ENCODE data around the gene NOL3. TPM values are rescaled to one million over a fixed set of nuclear protein-coding genes. Genes with fewer than 3 reads are reported as not detected.

Gene NOL3
- polyA plus RNA-seq, 3 donors, result 2.7 to 17.0 (median 3.8) TPM

DNA sequence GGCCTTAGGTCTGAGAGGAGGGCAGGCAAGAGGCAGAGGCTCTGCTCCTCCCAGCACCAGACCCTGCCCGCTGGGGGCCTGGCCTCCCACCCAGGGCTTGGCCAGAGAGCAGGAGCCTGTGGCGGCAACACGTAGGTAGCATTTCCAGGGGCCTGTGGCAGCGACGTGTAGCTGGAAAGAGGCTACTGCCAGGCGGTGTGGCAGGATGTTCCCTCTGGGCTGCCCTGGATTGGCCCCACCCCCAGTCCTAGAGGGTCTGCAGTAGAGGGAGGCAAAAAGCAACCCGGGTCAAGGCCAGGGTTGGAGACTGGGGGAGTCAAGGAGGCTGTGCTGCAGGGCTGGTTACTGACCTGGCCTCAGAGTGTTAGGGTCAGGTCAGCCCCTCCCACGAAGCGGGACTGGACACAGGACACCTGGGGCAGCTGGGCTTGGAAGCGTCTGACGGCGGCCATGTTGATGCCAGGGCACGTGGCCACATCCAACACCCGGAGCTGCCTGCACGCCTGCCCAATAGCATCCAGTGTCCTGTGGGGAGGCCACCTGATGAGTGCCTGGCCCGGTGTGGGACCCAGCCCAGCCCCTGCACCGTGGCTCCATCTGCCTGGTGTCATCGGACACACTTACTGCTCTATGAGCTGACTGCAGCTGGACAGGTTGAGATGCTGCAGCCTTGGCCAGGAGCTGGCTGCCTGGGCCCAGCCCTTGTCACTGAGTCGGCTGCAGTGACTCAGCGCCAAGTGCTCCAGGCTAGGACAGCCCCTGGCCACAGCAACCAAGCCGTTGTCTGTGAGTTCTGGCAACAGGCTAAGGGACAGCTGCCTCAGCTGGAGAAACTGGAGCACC, 37.1 kb downstream of the NOL3 start:
- Histone ChIP-seq H3K4me3 (replicated peaks in 1 of 3; ENCODE audit: low read depth in 2 of 3, low read length in 3 of 3) (no peak overlapping the region), H3K27ac (ENCODE audit: low read depth in 1 of 2, low read length in 2 of 2) (peak overlapping the region in 1 of 2 donors; percentile 12), H3K79me2 (ENCODE audit: insufficient read depth, low read length) (no peaks in the 10 kb centered on the region), H3K27me3 (ENCODE audit: control insufficient read depth in 2 of 2, insufficient read depth in 2 of 2, low read length in 2 of 2) (no peaks in the 10 kb centered on the region), H3K4me1 (ENCODE audit: control insufficient read depth in 1 of 2, insufficient read depth in 2 of 2, low read length in 2 of 2) (no peaks in the 10 kb centered on the region), H3K9ac (ENCODE audit: insufficient read depth, low read length, poor library complexity, severe bottlenecking) (no peak overlapping the region), H3K4me2 (replicated peaks; ENCODE audit: extremely low read depth, low read length, poor library complexity, severe bottlenecking) (no peak overlapping the region), H4K20me1 (ENCODE audit: insufficient read depth, low read length) (peaks cover 3% of the 10 kb centered on the region), H3K36me3 (replicated peaks in 1 of 2; ENCODE audit: control insufficient read depth in 1 of 2, insufficient read depth in 2 of 2, low read length in 2 of 2) (peaks cover 22 to 35% of the 10 kb centered on the region in 2 donors), H2AFZ (ENCODE audit: insufficient read depth, low read depth, low read length, poor library complexity, severe bottlenecking) (no peak overlapping the region), H3K9me3 (replicated peaks in 1 of 2; ENCODE audit: control insufficient read depth in 1 of 2, insufficient read depth in 1 of 2, low read length in 2 of 2) (no peaks in the 10 kb centered on the region)
- intact Hi-C loops (cut with micrococcal nuclease), result no loop called here
- Mint-ChIP-seq H3K36me3 (peaks cover 19 to 41% of the 10 kb centered on the region in 2 donors), H3K27ac (no peak overlapping the region), H3K9me3 (peaks cover 0 to 2% (median 0%) of the 10 kb centered on the region in 7 donors), H3K4me3 (no peak overlapping the region), H3K27me3 (ENCODE audit: low read depth in 3 of 3) (peaks cover 0 to 9% (median 5%) of the 10 kb centered on the region in 3 donors), H3K4me1 (no peaks in the 10 kb centered on the region)
- DNase-seq, result no peak
- 91% methylated on average over 21 of the region's 21 CpGs for WGBS (ENCODE audit: insufficient coverage)
- TF ChIP-seq, protein P1, sequence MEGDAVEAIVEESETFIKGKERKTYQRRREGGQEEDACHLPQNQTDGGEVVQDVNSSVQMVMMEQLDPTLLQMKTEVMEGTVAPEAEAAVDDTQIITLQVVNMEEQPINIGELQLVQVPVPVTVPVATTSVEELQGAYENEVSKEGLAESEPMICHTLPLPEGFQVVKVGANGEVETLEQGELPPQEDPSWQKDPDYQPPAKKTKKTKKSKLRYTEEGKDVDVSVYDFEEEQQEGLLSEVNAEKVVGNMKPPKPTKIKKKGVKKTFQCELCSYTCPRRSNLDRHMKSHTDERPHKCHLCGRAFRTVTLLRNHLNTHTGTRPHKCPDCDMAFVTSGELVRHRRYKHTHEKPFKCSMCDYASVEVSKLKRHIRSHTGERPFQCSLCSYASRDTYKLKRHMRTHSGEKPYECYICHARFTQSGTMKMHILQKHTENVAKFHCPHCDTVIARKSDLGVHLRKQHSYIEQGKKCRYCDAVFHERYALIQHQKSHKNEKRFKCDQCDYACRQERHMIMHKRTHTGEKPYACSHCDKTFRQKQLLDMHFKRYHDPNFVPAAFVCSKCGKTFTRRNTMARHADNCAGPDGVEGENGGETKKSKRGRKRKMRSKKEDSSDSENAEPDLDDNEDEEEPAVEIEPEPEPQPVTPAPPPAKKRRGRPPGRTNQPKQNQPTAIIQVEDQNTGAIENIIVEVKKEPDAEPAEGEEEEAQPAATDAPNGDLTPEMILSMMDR (IDR thresholded peaks at IDR 0.05), result no peak

DNA sequence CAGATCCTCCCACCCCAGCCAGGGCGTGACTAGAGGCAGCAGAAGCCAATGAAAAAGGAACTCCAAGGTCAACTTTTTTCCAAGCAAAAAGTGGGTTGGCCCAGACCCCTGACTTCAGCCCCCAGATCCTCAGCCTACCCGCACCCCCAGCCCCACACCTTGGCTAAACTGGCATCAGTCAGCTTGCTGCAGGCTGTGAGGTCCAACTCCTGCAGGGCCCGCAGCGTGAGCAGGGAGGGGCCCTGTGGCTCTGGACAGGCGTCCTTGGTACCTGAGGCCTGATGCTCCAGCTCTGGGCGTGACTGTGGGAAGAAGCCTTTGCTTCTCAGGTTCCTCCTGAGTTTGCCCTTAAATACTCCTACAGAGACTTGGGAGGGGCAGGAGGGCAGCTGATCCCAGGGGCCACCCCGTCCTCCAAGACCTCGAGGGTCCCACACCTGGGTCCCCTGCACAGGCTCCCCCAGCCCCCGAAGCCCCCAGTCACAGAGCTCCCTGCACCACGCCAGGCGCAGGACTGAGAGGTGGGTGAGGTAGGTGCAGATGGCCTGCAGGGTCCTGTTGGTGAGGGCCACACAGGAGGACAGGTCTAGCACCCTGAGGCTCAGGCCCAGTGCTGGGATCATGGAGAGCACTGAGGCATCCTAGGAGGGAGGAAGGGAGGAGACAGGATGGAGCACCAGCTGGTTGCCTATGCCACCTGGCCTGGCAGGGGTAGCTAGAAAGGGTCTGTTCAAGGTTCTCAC, 38.0 kb downstream of the NOL3 start:
- Histone ChIP-seq H3K27ac (ENCODE audit: low read depth in 1 of 2, low read length in 2 of 2) (peak overlapping the region in 1 of 2 donors; percentile 12), H3K9ac (ENCODE audit: insufficient read depth, low read length, poor library complexity, severe bottlenecking) (no peak overlapping the region), H2AFZ (ENCODE audit: insufficient read depth, low read depth, low read length, poor library complexity, severe bottlenecking) (no peak overlapping the region), H3K4me3 (replicated peaks in 1 of 3; ENCODE audit: low read depth in 2 of 3, low read length in 3 of 3) (no peak overlapping the region), H3K36me3 (replicated peaks in 1 of 2; ENCODE audit: control insufficient read depth in 1 of 2, insufficient read depth in 2 of 2, low read length in 2 of 2) (peaks cover 13 to 26% of the 10 kb centered on the region in 2 donors), H3K4me1 (ENCODE audit: control insufficient read depth in 1 of 2, insufficient read depth in 2 of 2, low read length in 2 of 2) (no peaks in the 10 kb centered on the region), H3K4me2 (replicated peaks; ENCODE audit: extremely low read depth, low read length, poor library complexity, severe bottlenecking) (no peak overlapping the region), H4K20me1 (ENCODE audit: insufficient read depth, low read length) (peaks cover 3% of the 10 kb centered on the region), H3K79me2 (ENCODE audit: insufficient read depth, low read length) (no peaks in the 10 kb centered on the region), H3K27me3 (ENCODE audit: control insufficient read depth in 2 of 2, insufficient read depth in 2 of 2, low read length in 2 of 2) (no peaks in the 10 kb centered on the region), H3K9me3 (replicated peaks in 1 of 2; ENCODE audit: control insufficient read depth in 1 of 2, insufficient read depth in 1 of 2, low read length in 2 of 2) (no peaks in the 10 kb centered on the region)
- Mint-ChIP-seq H3K27ac (peak overlapping the region in 1 of 7 donors; percentile 41), H3K27me3 (ENCODE audit: low read depth in 3 of 3) (peaks cover 0 to 9% (median 5%) of the 10 kb centered on the region in 3 donors), H3K36me3 (peaks cover 14 to 35% of the 10 kb centered on the region in 2 donors), H3K4me1 (peaks cover 6% of the 10 kb centered on the region), H3K9me3 (peaks cover 0 to 2% (median 0%) of the 10 kb centered on the region in 7 donors), H3K4me3 (no peak overlapping the region)
- 90% methylated on average over 4 of the region's 11 CpGs for WGBS (ENCODE audit: insufficient coverage)
- intact Hi-C loops (cut with micrococcal nuclease), result no loop called here
- no peak for DNase-seq
- TF ChIP-seq, protein P1 (IDR thresholded peaks at IDR 0.05), result no peak

Data from CD14-positive monocyte (primary cell).